Natural killer cell (primary cell): Measurements from ENCODE around the gene UBL7. TPM values are rescaled to one million over a fixed set of nuclear protein-coding genes. Genes with fewer than 3 reads are reported as not detected.

Source experiments
- ATAC-seq, 3 donors: fragments of 150-1000 bp in 2 of 3; fragments of 200-7000 bp in 1 of 3; cut with Tn5 transposase; 1 replicate in 1 of 3; 2 replicates in 2 of 3; pipeline ENCODE4 v1.10.0; 2021; ENCODE audit warnings: mild to moderate bottlenecking in 2 of 3, moderate library complexity in 2 of 3
- DNase-seq, 2 donors: peaks; one replicate each; pipeline versions ENCODE4 v3.0.0 to v3.0.0-alpha.2; 2013 to 2021; ENCODE audit warnings: mixed read lengths in 1 of 2
- H3K27ac ChIP-seq: one replicate; pipeline ENCODE4 v1.5.1; 2013; ENCODE audit warnings: mild to moderate bottlenecking, low read length
- H3K27me3 ChIP-seq: one replicate; pipeline ENCODE4 v1.6.1; 2013; ENCODE audit warnings: low read length; ENCODE audit not compliant: control insufficient read depth, insufficient read depth
- H3K36me3 ChIP-seq: one replicate; pipeline ENCODE4 v1.6.1; 2013; ENCODE audit warnings: low read length; ENCODE audit not compliant: control insufficient read depth, insufficient read depth
- H3K4me1 ChIP-seq: one replicate; pipeline ENCODE4 v1.6.1; 2013; ENCODE audit warnings: low read length; ENCODE audit not compliant: control insufficient read depth, insufficient read depth
- H3K4me3 ChIP-seq: one replicate; pipeline ENCODE4 v1.5.1; 2013; ENCODE audit warnings: low read length
- H3K9me3 ChIP-seq: one replicate; pipeline ENCODE4 v1.6.1; 2013; ENCODE audit warnings: low read length; ENCODE audit not compliant: control insufficient read depth, insufficient read depth
- H3K27ac Mint-ChIP-seq, 2 donors: one replicate each; pipeline ENCODE4 v1.8.0; 2022; ENCODE audit warnings: mild to moderate bottlenecking in 2 of 2, mixed read lengths in 2 of 2, moderate library complexity in 1 of 2
- H3K27me3 Mint-ChIP-seq, 2 donors: one replicate each; pipeline ENCODE4 v1.8.0; 2022; ENCODE audit warnings: low read depth in 2 of 2, mixed read lengths in 2 of 2
- H3K36me3 Mint-ChIP-seq: one replicate; pipeline ENCODE4 v1.8.0; 2022; ENCODE audit warnings: mixed read lengths
- H3K4me1 Mint-ChIP-seq, 2 donors: one replicate each; pipeline ENCODE4 v1.8.0; 2022; ENCODE audit warnings: mixed read lengths in 2 of 2
- H3K4me3 Mint-ChIP-seq: one replicate; pipeline ENCODE4 v1.8.0; 2022; ENCODE audit warnings: mild to moderate bottlenecking, moderate library complexity, mixed read lengths
- H3K9me3 Mint-ChIP-seq, 2 donors: one replicate each; pipeline ENCODE4 v1.8.0; 2022; ENCODE audit warnings: mixed read lengths in 2 of 2
- CTCF ChIP-seq: fragments of 200-600 bp; IDR thresholded peaks from one replicate; pipeline ENCODE4 v1.8.0; 2022; ENCODE audit warnings: antibody characterized with exemption
- WGBS: methylation state at CpG from one replicate; pipeline ENCODE4 v1.1.7; 2013; ENCODE audit warnings: missing lambda C conversion rate; ENCODE audit not compliant: insufficient coverage; 5-methylcytosine and 5-hydroxymethylcytosine counted together
- intact Hi-C: fragments of 100-400 bp; cut with micrococcal nuclease; formaldehyde crosslinking; loops from one replicate; pipeline ENCODE4 v1.14.2; 2022
- total RNA-seq, 4 donors: library from RNA; stranded (reverse); fragments of 120-200 nt in 1 of 4; gene quantifications; one replicate each; pipeline versions ENCODE4 v1.2.3 to v1.2.4, GENCODE V29; 2013 to 2022

Gene UBL7
- total RNA-seq, 3 donors from 2014 or later (not counting 1 experiment from before 2014, with no cell fraction given): 25.1 to 38.7 (median 29.0) TPM

GRCh38 chr15:74413350-74414080, 47.4 kb downstream of the UBL7 start:
- ATAC-seq: no peak

GRCh38 chr15:74412159-74412558, 48.8 kb downstream of the UBL7 start:
- WGBS: 92% methylated on average over 6 of the region's 6 CpGs
- Histone ChIP-seq H3K27me3 (no peaks in the 10 kb centered on the region), H3K4me3 (no peak overlapping the region), H3K4me1 (peaks cover 13% of the 10 kb centered on the region), H3K36me3 (peaks cover 54% of the 10 kb centered on the region), H3K9me3 (no peaks in the 10 kb centered on the region), H3K27ac (no peak overlapping the region)
- Mint-ChIP-seq H3K27me3 (no peaks in the 10 kb centered on the region), H3K9me3 (no peaks in the 10 kb centered on the region), H3K36me3 (no peaks in the 10 kb centered on the region), H3K4me1 (peaks cover 0 to 12% of the 10 kb centered on the region in 2 donors), H3K27ac (no peak overlapping the region), H3K4me3 (no peak overlapping the region)
- no peak for TF ChIP-seq CTCF
- no peak for ATAC-seq
- no peak for DNase-seq
- intact Hi-C loops: no loop called here

More at GRCh38 chr15:74413350-74414080, 47.4 kb downstream of the UBL7 start:
- no peak overlapping the region for H3K4me3 ChIP-seq
- DNase-seq: no peak
- Mint-ChIP-seq H3K36me3 (no peaks in the 10 kb centered on the region), H3K27me3 (no peaks in the 10 kb centered on the region), H3K27ac (no peak overlapping the region), H3K9me3 (no peaks in the 10 kb centered on the region), H3K4me1 (peaks cover 0 to 12% of the 10 kb centered on the region in 2 donors), H3K4me3 (no peak overlapping the region)
- WGBS: 93% methylated on average over 9 of the region's 9 CpGs
- no peak for TF ChIP-seq CTCF
- H3K27ac ChIP-seq: no peak overlapping the region
- H3K36me3 ChIP-seq: peaks cover 61% of the 10 kb centered on the region
- no peaks in the 10 kb centered on the region for H3K27me3 ChIP-seq
- H3K9me3 ChIP-seq: no peaks in the 10 kb centered on the region
- intact Hi-C loops: no loop called here
- H3K4me1 ChIP-seq: peaks cover 15% of the 10 kb centered on the region

GRCh38 chr15:74411686-74412085, 49.3 kb downstream of the UBL7 start:
- H3K9me3 ChIP-seq: no peaks in the 10 kb centered on the region
- H3K4me3 ChIP-seq: no peak overlapping the region
- no peaks in the 10 kb centered on the region for H3K27me3 ChIP-seq
- no peak for TF ChIP-seq CTCF
- Mint-ChIP-seq H3K4me3 (no peak overlapping the region), H3K27ac (no peak overlapping the region), H3K27me3 (no peaks in the 10 kb centered on the region), H3K4me1 (peaks cover 5 to 13% of the 10 kb centered on the region in 2 donors), H3K9me3 (no peaks in the 10 kb centered on the region), H3K36me3 (no peaks in the 10 kb centered on the region)
- H3K27ac ChIP-seq: no peak overlapping the region
- intact Hi-C loops: no loop called here
- peaks cover 13% of the 10 kb centered on the region for H3K4me1 ChIP-seq
- WGBS: 97% methylated on average over 12 of the region's 12 CpGs
- ATAC-seq (no peak), DNase-seq (no peak)
- H3K36me3 ChIP-seq: peaks cover 51% of the 10 kb centered on the region

GRCh38 chr15:74410502-74410901, 50.5 kb downstream of the UBL7 start:
- DNase-seq (no peak), ATAC-seq (no peak)
- no peaks in the 10 kb centered on the region for H3K9me3 Mint-ChIP-seq
- no peak overlapping the region for H3K27ac ChIP-seq
- TF ChIP-seq CTCF: no peak
- H3K9me3 ChIP-seq: no peaks in the 10 kb centered on the region
- no peaks in the 10 kb centered on the region for H3K27me3 ChIP-seq
- H3K27ac Mint-ChIP-seq: no peak overlapping the region
- intact Hi-C loops: no loop called here
- 97% methylated on average over 18 of the region's 18 CpGs for WGBS
- no peaks in the 10 kb centered on the region for H3K36me3 Mint-ChIP-seq
- peaks cover 8% of the 10 kb centered on the region for H3K4me1 ChIP-seq
- H3K4me3 ChIP-seq: no peak overlapping the region
- H3K4me1 Mint-ChIP-seq: peaks cover 16 to 17% of the 10 kb centered on the region in 2 donors
- H3K36me3 ChIP-seq: peaks cover 40% of the 10 kb centered on the region
- no peak overlapping the region for H3K4me3 Mint-ChIP-seq
- H3K27me3 Mint-ChIP-seq: no peaks in the 10 kb centered on the region
